HL-60/S4 treated with phorbol 12-myristate 13-acetate at 8.2 ng/mL for 4 days and 3 days (cell line): ENCODE data around the gene SMIM3.
"Not testable (repeated sequence)": the region's sequence is repeated elsewhere in the genome, so short reads cannot be mapped to it uniquely, and the experiment has no call there.

Experiments used
- in situ Hi-C: fragments of 300-500 bp; cut with MboI; formaldehyde crosslinking; loops from 2 replicates; pipeline ENCODE4 v1.15.0; 2022; ENCODE audit warnings: low sequenced_read_pairs

SMIM3 gene

GRCh38 chr5:150793423-150793888, 14.9 kb downstream of the SMIM3 start:
- in situ Hi-C loops, result not testable (repeated sequence)

- in situ Hi-C loops, result no loop called here
Measured at GRCh38 chr5:150794927-150795326, 16.4 kb downstream of the SMIM3 start.

- in situ Hi-C loops, result no loop called here
Measured at GRCh38 chr5:150797384-150797783, 18.8 kb downstream of the SMIM3 start.

GRCh38 chr5:150801117-150801927, 22.8 kb downstream of the SMIM3 start:
- in situ Hi-C loops, result no loop called here

GRCh38 chr5:150804388-150804787, 25.8 kb downstream of the SMIM3 start:
- in situ Hi-C loops, result no loop called here

GRCh38 chr5:150809363-150809762, 30.8 kb downstream of the SMIM3 start:
- in situ Hi-C loops, result no loop called here

- in situ Hi-C loops, result no loop called here
Measured at GRCh38 chr5:150815010-150815409, 36.5 kb downstream of the SMIM3 start.

- in situ Hi-C loops, result no loop called here
Measured at GRCh38 chr5:150816946-150817345, 38.4 kb downstream of the SMIM3 start.

GRCh38 chr5:150829744-150830143, 51.2 kb downstream of the SMIM3 start:
- in situ Hi-C loops, result no loop called here

- in situ Hi-C loops, result not testable (repeated sequence)
Measured at GRCh38 chr5:150831821-150832220, 53.3 kb downstream of the SMIM3 start.

GRCh38 chr5:150836064-150836463, 57.5 kb downstream of the SMIM3 start:
- in situ Hi-C loops, result no loop called here

GRCh38 chr5:150836703-150837102, 58.1 kb downstream of the SMIM3 start:
- in situ Hi-C loops, result no loop called here

- in situ Hi-C loops, result loop anchor here (10.0 kb wide), 1 partner anchor 281 kb away; no protein-coding TSS in a partner anchor
Measured at GRCh38 chr5:150845185-150845859, 66.8 kb downstream of the SMIM3 start.

GRCh38 chr5:150846308-150846653, 67.7 kb downstream of the SMIM3 start, which contains the start of gene IRGM:
Gene IRGM, plus strand, starts transcription at chr5:150846521. Its CDS starts 1,603 bp downstream, at chr5:150848124.
- in situ Hi-C loops, result loop anchor here (10.0 kb wide), 1 partner anchor 281 kb away; no protein-coding TSS in a partner anchor
